ENCODE results near the gene RNF43.

DNA sequence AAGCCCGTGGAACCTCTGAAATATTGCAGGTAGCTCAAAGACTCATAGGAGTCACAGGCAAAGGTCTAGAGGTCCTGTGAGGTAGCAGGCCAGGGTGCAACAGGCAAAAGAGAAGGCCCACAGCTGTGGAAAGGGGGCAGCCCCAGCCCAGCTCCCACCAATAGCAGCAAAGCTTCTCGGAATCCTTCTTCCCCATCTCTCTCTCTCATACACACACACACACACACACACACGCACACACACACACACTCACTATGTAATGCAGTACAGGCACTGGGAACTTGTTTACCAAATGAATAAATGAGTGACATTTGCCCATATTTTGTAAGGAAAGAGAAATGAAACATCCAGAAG, 48.5 kb downstream of the RNF43 start:
- TF ChIP-seq, protein P1, sequence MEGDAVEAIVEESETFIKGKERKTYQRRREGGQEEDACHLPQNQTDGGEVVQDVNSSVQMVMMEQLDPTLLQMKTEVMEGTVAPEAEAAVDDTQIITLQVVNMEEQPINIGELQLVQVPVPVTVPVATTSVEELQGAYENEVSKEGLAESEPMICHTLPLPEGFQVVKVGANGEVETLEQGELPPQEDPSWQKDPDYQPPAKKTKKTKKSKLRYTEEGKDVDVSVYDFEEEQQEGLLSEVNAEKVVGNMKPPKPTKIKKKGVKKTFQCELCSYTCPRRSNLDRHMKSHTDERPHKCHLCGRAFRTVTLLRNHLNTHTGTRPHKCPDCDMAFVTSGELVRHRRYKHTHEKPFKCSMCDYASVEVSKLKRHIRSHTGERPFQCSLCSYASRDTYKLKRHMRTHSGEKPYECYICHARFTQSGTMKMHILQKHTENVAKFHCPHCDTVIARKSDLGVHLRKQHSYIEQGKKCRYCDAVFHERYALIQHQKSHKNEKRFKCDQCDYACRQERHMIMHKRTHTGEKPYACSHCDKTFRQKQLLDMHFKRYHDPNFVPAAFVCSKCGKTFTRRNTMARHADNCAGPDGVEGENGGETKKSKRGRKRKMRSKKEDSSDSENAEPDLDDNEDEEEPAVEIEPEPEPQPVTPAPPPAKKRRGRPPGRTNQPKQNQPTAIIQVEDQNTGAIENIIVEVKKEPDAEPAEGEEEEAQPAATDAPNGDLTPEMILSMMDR (conservative IDR thresholded peaks at IDR 0.05; ENCODE audit: low read depth, low read length) = no peak
- no peak for TF ChIP-seq EZH2 (IDR thresholded peaks at IDR 0.05; ENCODE audit: borderline replicate concordance, low read depth, low read length, poor library complexity, severe bottlenecking)
